ENCODE results near the gene DOP1B.

Gene DOP1B

GRCh38 chr21:36175771-36176565 is 19.3 kb downstream of the DOP1B start:
- H3K4me3 ChIP-seq (ENCODE audit: low read length): no peak overlapping the region
- TF ChIP-seq CTCF (conservative IDR thresholded peaks at IDR 0.05; ENCODE audit: low read length): no peak
- no peak for DNase-seq (ENCODE audit: low read depth)

- no peak for TF ChIP-seq CTCF (conservative IDR thresholded peaks at IDR 0.05; ENCODE audit: low read length)
- no peak for DNase-seq (ENCODE audit: low read depth)
- no peak overlapping the region for H3K4me3 ChIP-seq (ENCODE audit: low read length)
Measured at GRCh38 chr21:36178349-36178748, 21.7 kb downstream of the DOP1B start.

- no peak for TF ChIP-seq CTCF (conservative IDR thresholded peaks at IDR 0.05; ENCODE audit: low read length)
- no peak for DNase-seq (ENCODE audit: low read depth)
- no peak overlapping the region for H3K4me3 ChIP-seq (ENCODE audit: low read length)
Measured at GRCh38 chr21:36179145-36179544, 22.5 kb downstream of the DOP1B start.

GRCh38 chr21:36180963-36181362 is 24.3 kb downstream of the DOP1B start:
- no peak for TF ChIP-seq CTCF (conservative IDR thresholded peaks at IDR 0.05; ENCODE audit: low read length)
- no peak overlapping the region for H3K4me3 ChIP-seq (ENCODE audit: low read length)
- DNase-seq (ENCODE audit: low read depth): no peak

GRCh38 chr21:36183144-36183795 is 26.6 kb downstream of the DOP1B start:
- TF ChIP-seq CTCF (conservative IDR thresholded peaks at IDR 0.05; ENCODE audit: low read length): no peak

GRCh38 chr21:36184545-36184944 is 27.9 kb downstream of the DOP1B start:
- DNase-seq (ENCODE audit: low read depth): no peak
- no peak for TF ChIP-seq CTCF (conservative IDR thresholded peaks at IDR 0.05; ENCODE audit: low read length)
- no peak overlapping the region for H3K4me3 ChIP-seq (ENCODE audit: low read length)

More at GRCh38 chr21:36183144-36183795, 26.6 kb downstream of the DOP1B start:
- H3K4me3 ChIP-seq (ENCODE audit: low read length): no peak overlapping the region
- DNase-seq (ENCODE audit: low read depth): peak; percentile 20

- no peak overlapping the region for H3K4me3 ChIP-seq (ENCODE audit: low read length)
- TF ChIP-seq CTCF (conservative IDR thresholded peaks at IDR 0.05; ENCODE audit: low read length): no peak
- DNase-seq (ENCODE audit: low read depth): no peak
Measured at GRCh38 chr21:36185523-36185922, 28.9 kb downstream of the DOP1B start.

Data from AG10803 (cell line).